Right atrium auricular region (tissue), 2 donors: ENCODE results near the gene MARS2. TPM values are rescaled to one million over a fixed set of nuclear protein-coding genes. Genes with fewer than 3 reads are reported as not detected.
"Not testable (repeated sequence)": the region's sequence is repeated elsewhere in the genome, so short reads cannot be mapped to it uniquely, and the experiment has no call there.

Source experiments
- DNase-seq: peaks from one replicate; pipeline ENCODE4 v3.0.0-alpha.2; 2019; ENCODE audit warnings: low spot score
- H3K27ac ChIP-seq, 2 donors: fragments of 200-600 bp; sonication (generic); 1 replicate in 1 of 2; 2 replicates in 1 of 2; pipeline ENCODE4 v1.5.1; 2016 to 2019
- H3K27me3 ChIP-seq, 2 donors: fragments of 200-600 bp; sonication (generic); one replicate each; pipeline versions ENCODE4 v1.5.1 to v1.6.0; 2017 to 2019
- H3K36me3 ChIP-seq: fragments of 200-600 bp; sonication (generic); one replicate; pipeline ENCODE4 v1.5.1; 2016
- H3K4me1 ChIP-seq, 2 donors: fragments of 200-600 bp; sonication (generic); one replicate each; pipeline versions ENCODE4 v1.5.1 to v1.6.0; 2017 to 2019
- H3K4me3 ChIP-seq, 2 donors: fragments of 200-600 bp; sonication (generic); 1 replicate in 1 of 2; 2 replicates in 1 of 2; pipeline ENCODE4 v1.5.1; 2017 to 2019; ENCODE audit warnings: mild to moderate bottlenecking in 1 of 2, moderate library complexity in 1 of 2
- H3K9me3 ChIP-seq, 2 donors: fragments of 200-600 bp; sonication (generic); one replicate each; pipeline ENCODE4 v1.5.1; 2019
- CTCF ChIP-seq, 2 donors: fragments of 200-600 bp; sonication (generic); IDR thresholded peaks; one replicate each; pipeline ENCODE4 v1.5.1; 2019; ENCODE audit warnings: antibody characterized with exemption in 2 of 2
- total RNA-seq, 2 donors: library from RNA; depleted of rRNA; stranded (reverse); fragments of >200 nt; gene quantifications; one replicate each; pipeline ENCODE4 v1.1.0, GENCODE V29; 2016

The MARS2 gene
- total RNA-seq, 2 donors from 2014 or later, result 4.4 to 7.1 TPM

GRCh38 chr2:197727011-197727410 is 21.8 kb downstream of the MARS2 start:
- H3K36me3 ChIP-seq, result no peaks in the 10 kb centered on the region
- no peaks in the 10 kb centered on the region for H3K9me3 ChIP-seq
- no peak for TF ChIP-seq CTCF (IDR thresholded peaks at IDR 0.05)
- no peaks in the 10 kb centered on the region for H3K27me3 ChIP-seq
- no peak overlapping the region for H3K27ac ChIP-seq
- H3K4me3 ChIP-seq, result no peak overlapping the region
- no peak for DNase-seq
- no peaks in the 10 kb centered on the region for H3K4me1 ChIP-seq

GRCh38 chr2:197728555-197729544 is 23.7 kb downstream of the MARS2 start:
- H3K36me3 ChIP-seq, H3K27ac ChIP-seq, H3K27me3 ChIP-seq, H3K4me1 ChIP-seq, DNase-seq, H3K4me3 ChIP-seq, H3K9me3 ChIP-seq: not testable (repeated sequence)

DNA sequence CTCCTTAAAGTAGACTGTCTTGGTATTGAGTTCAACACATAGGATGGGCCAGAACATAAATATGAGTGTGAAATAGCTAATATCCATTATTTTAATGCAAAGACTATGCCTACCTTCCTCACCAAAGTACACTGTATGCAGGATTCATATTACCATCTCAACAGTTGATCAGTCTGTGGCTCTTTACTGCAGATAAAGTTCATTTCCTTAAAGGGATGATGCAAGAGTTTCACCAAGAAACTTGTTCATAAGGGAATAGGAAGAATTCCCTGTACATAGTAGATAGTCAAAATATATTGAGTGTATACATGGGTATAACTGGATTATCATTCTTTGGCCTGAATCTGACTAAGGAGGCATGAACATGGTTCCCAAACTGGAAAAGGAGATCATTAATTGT is 35.0 kb downstream of the MARS2 start:
- no peak overlapping the region for H3K4me3 ChIP-seq
- no peaks in the 10 kb centered on the region for H3K27me3 ChIP-seq
- no peak for DNase-seq
- no peak overlapping the region for H3K27ac ChIP-seq
- H3K36me3 ChIP-seq, result no peaks in the 10 kb centered on the region
- H3K4me1 ChIP-seq, result no peaks in the 10 kb centered on the region
- no peaks in the 10 kb centered on the region for H3K9me3 ChIP-seq
- no peak for TF ChIP-seq CTCF (IDR thresholded peaks at IDR 0.05)

Other genes with a start within 250 kb of the MARS2 start
- gene HSPD1, start 205.5 kb upstream of the MARS2 start, total RNA-seq, result 10 to 100 TPM; 70.0 to 96.0 TPM
- gene HSPE1, start 205.0 kb upstream of the MARS2 start, total RNA-seq, result 100 to 1,000 TPM in 1 of 2 donors, 10 to 100 TPM in 1; 82.7 to 122 TPM
- gene MOB4, start 189.3 kb upstream of the MARS2 start, total RNA-seq, result 10 to 100 TPM; 23.5 to 35.9 TPM
- 10 to 100 TPM in 1 of 2 donors, 1 to 10 TPM in 1; 4.5 to 11.6 TPM for gene RFTN2, start 29.8 kb upstream of the MARS2 start, total RNA-seq
- gene BOLL, start 80.0 kb downstream of the MARS2 start, total RNA-seq, result not detected
- gene PLCL1, start 99.2 kb downstream of the MARS2 start, total RNA-seq, result 10 to 100 TPM; 26.8 to 32.0 TPM